ENCODE measurements around the gene BACH2.

BACH2 gene

GRCh38 chr6:90264561-90264960 lies 32.1 kb downstream of the BACH2 start:
- no peak for TF ChIP-seq CTCF (IDR thresholded peaks at IDR 0.05; ENCODE audit: low read depth, low read length)
- in situ Hi-C loops (cut with HindIII; ENCODE audit: low sequenced_read_pairs) = no loop called here
- no peak for DNase-seq (ENCODE audit: low read depth, low spot score)
- H3K4me3 ChIP-seq (ENCODE audit: low read depth, low read length) = no peak overlapping the region

- in situ Hi-C loops (cut with HindIII; ENCODE audit: low sequenced_read_pairs) = no loop called here
- H3K4me3 ChIP-seq (ENCODE audit: low read depth, low read length) = no peak overlapping the region
- no peak for TF ChIP-seq CTCF (IDR thresholded peaks at IDR 0.05; ENCODE audit: low read depth, low read length)
- DNase-seq (ENCODE audit: low read depth, low spot score) = peak; percentile 75
These were observed 33.0 kb downstream of the BACH2 start for GRCh38 chr6:90263633-90264032.

- no peak for DNase-seq (ENCODE audit: low read depth, low spot score)
- no peak for TF ChIP-seq CTCF (IDR thresholded peaks at IDR 0.05; ENCODE audit: low read depth, low read length)
- in situ Hi-C loops (cut with HindIII; ENCODE audit: low sequenced_read_pairs) = no loop called here
- H3K4me3 ChIP-seq (ENCODE audit: low read depth, low read length) = no peak overlapping the region
These were observed 34.8 kb downstream of the BACH2 start for GRCh38 chr6:90261801-90262200.

- no peak for TF ChIP-seq CTCF (IDR thresholded peaks at IDR 0.05; ENCODE audit: low read depth, low read length)
- no peak for DNase-seq (ENCODE audit: low read depth, low spot score)
- H3K4me3 ChIP-seq (ENCODE audit: low read depth, low read length) = no peak overlapping the region
- in situ Hi-C loops (cut with HindIII; ENCODE audit: low sequenced_read_pairs) = no loop called here
These were observed 39.2 kb downstream of the BACH2 start for GRCh38 chr6:90257486-90257738.

- in situ Hi-C loops (cut with HindIII; ENCODE audit: low sequenced_read_pairs) = no loop called here
- TF ChIP-seq CTCF (IDR thresholded peaks at IDR 0.05; ENCODE audit: low read depth, low read length) = no peak
- H3K4me3 ChIP-seq (ENCODE audit: low read depth, low read length) = no peak overlapping the region
- peak; percentile 87 for DNase-seq (ENCODE audit: low read depth, low spot score)
These were observed 39.8 kb downstream of the BACH2 start for GRCh38 chr6:90256698-90257485.

GRCh38 chr6:90253631-90254030 lies 43.0 kb downstream of the BACH2 start:
- no peak overlapping the region for H3K4me3 ChIP-seq (ENCODE audit: low read depth, low read length)
- no peak for DNase-seq (ENCODE audit: low read depth, low spot score)
- in situ Hi-C loops (cut with HindIII; ENCODE audit: low sequenced_read_pairs) = no loop called here
- TF ChIP-seq CTCF (IDR thresholded peaks at IDR 0.05; ENCODE audit: low read depth, low read length) = no peak
